ENCODE results near the gene ELAVL3.

- TF ChIP-seq CTCF (conservative IDR thresholded peaks at IDR 0.05; ENCODE audit: low read length) (peak; percentile 84), EZH2phosphoT487 (IDR thresholded peaks at IDR 0.05; ENCODE audit: borderline replicate concordance) (no peak)
These were observed 45.6 kb downstream of the ELAVL3 start, which contains the start of the genes ODAD3 and PRKCSH for GRCh38 chr19:11435057-11435832.

Data from Loucy (cell line).